CD4-positive, alpha-beta T cell treated with Interleukin-2 at 100 ng/mL for 4 hours (primary cell): Measurements from ENCODE around the gene GPAT3.
"Not testable (repeated sequence)": the region's sequence is repeated elsewhere in the genome, so short reads cannot be mapped to it uniquely, and the experiment has no call there.

ENCODE experiments used
- DNase-seq: peaks from one replicate; pipeline ENCODE4 v3.0.0-alpha.2; 2020; ENCODE audit warnings: low spot score

Gene GPAT3

GRCh38 chr4:83535520-83536361 lies at the start of gene GPAT3:
Gene GPAT3 (plus strand): TSS chr4:83536108. CDS start chr4:83536623, 515 bp downstream.
- DNase-seq = peak; percentile 66

GRCh38 chr4:83486457-83487129 lies 49.3 kb upstream of the GPAT3 start:
- no peak for DNase-seq

GRCh38 chr4:83489711-83490326 lies 46.1 kb upstream of the GPAT3 start:
- no peak for DNase-seq

- DNase-seq = peak; percentile 48
Measured at GRCh38 chr4:83490876-83491450, 44.9 kb upstream of the GPAT3 start.

GRCh38 chr4:83496085-83496917 lies 39.6 kb upstream of the GPAT3 start:
- DNase-seq = not testable (repeated sequence)

- no peak for DNase-seq
Measured at GRCh38 chr4:83498187-83498586, 37.7 kb upstream of the GPAT3 start.

- DNase-seq = not testable (repeated sequence)
Measured at GRCh38 chr4:83501671-83502070, 34.2 kb upstream of the GPAT3 start.

- DNase-seq = peak; percentile 49
Measured at GRCh38 chr4:83503974-83504373, 31.9 kb upstream of the GPAT3 start.

GRCh38 chr4:83504503-83504902 lies 31.4 kb upstream of the GPAT3 start:
- no peak for DNase-seq

- DNase-seq = no peak
Measured at GRCh38 chr4:83504996-83505395, 30.9 kb upstream of the GPAT3 start.

- peak; percentile 65 for DNase-seq
Measured at GRCh38 chr4:83509156-83509585, 26.7 kb upstream of the GPAT3 start.

- DNase-seq = no peak
Measured at GRCh38 chr4:83510442-83510841, 25.5 kb upstream of the GPAT3 start.

- DNase-seq = no peak
Measured at GRCh38 chr4:83516042-83516772, 19.7 kb upstream of the GPAT3 start.

- DNase-seq = no peak
Measured at GRCh38 chr4:83522239-83522638, 13.7 kb upstream of the GPAT3 start.

GRCh38 chr4:83527671-83528070 lies 8.2 kb upstream of the GPAT3 start:
- DNase-seq = no peak

- no peak for DNase-seq
Measured at GRCh38 chr4:83536362-83537272, 709 bp downstream of the GPAT3 start.

GRCh38 chr4:83542225-83542624 lies 6.3 kb downstream of the GPAT3 start:
- DNase-seq = no peak

- no peak for DNase-seq
Measured at GRCh38 chr4:83546786-83547185, 10.9 kb downstream of the GPAT3 start.

GRCh38 chr4:83548151-83548905 lies 12.4 kb downstream of the GPAT3 start:
- DNase-seq = peak; percentile 70
